Measurements from ENCODE around the gene HPGD. TPM values are rescaled to one million over a fixed set of nuclear protein-coding genes. Genes with fewer than 3 reads are reported as not detected.

Gene HPGD
- 39.8 TPM for total RNA-seq

GRCh38 chr4:174522183-174523024, at the start of gene HPGD:
TSS of gene HPGD (minus strand) at chr4:174522488. CDS start at chr4:174522451, 37 bp downstream.

Other genes starting within 250 kb of the HPGD start
- gene FBXO8, start 238.8 kb downstream of the HPGD start, total RNA-seq = 33.0 TPM
- 23.0 TPM for gene CEP44, start 238.6 kb downstream of the HPGD start, total RNA-seq

Measured in metanephros (tissue), 1 donor.